ENCODE results near the gene CFHR2.

The CFHR2 gene

DNA sequence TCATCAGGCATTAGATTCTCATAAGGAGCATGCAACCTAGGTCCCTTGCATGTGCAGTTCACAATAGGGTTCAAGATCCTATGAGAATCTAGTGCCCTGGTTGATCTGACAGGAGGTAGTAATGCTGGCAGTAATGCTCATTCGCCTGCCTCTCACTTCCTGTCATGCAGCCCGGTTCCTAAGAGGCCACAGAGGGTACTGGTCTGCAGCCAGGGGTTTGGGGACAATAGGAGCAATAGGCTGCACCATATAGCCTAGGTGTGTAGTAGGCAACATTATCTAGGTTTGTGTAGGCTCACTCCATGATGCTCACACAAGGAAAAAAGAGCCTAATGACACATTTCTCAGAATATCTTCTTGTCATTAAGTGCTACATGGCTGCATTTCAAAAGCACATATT, 59.6 kb downstream of the CFHR2 start:
- DNase-seq (ENCODE audit: low spot score), result no peak

DNA sequence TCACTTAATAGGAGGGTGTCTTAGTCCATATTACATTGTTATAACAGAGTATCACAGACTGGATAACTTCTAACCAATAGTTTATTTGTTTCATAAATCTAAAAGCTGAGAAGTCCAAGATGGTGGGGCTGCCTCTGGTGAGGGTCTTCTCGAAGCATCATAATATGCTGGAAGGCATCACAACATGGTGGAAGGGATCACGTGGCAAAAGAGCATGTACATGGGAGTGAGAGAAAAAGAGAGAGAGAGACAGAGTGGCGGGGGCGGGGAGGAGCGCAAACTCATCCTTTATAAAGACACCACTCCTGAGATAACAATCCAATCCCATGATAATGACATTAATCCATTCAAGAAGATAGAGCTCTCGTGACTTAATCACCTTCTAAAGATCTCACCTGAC, 65.3 kb downstream of the CFHR2 start:
- DNase-seq (ENCODE audit: low spot score), result no peak
